HEK293T (cell line): ENCODE results near the gene UBR3.

Source experiments
- ARNT ChIP-seq: fragments of 450-650 bp; IDR thresholded peaks from 2 replicates; pipeline ENCODE4 v1.6.1; 2017; ENCODE audit warnings: mild to moderate bottlenecking
- FOXA1 ChIP-seq: fragments of 450-650 bp; IDR thresholded peaks from 2 replicates; pipeline ENCODE4 v1.6.1; 2016; ENCODE audit warnings: mild to moderate bottlenecking
- FOXK2 ChIP-seq: fragments of 450-650 bp; IDR thresholded peaks from 2 replicates; pipeline ENCODE4 v1.6.1; 2016; ENCODE audit warnings: mild to moderate bottlenecking
- FOXM1 ChIP-seq: fragments of 450-650 bp; IDR thresholded peaks from 2 replicates; pipeline ENCODE4 v1.6.1; 2017; ENCODE audit warnings: mild to moderate bottlenecking, borderline replicate concordance
- HDGF ChIP-seq: fragments of 450-650 bp; IDR thresholded peaks from 2 replicates; pipeline ENCODE4 v1.6.1; 2017; ENCODE audit warnings: antibody characterized with exemption, borderline replicate concordance
- L3MBTL2 ChIP-seq: fragments of 450-650 bp; conservative IDR thresholded peaks from 2 replicates; pipeline ENCODE4 v1.6.1; 2016; ENCODE audit warnings: mild to moderate bottlenecking
- LEF1 ChIP-seq: fragments of 450-650 bp; IDR thresholded peaks from 2 replicates; pipeline ENCODE4 v1.6.1; 2017; ENCODE audit warnings: mild to moderate bottlenecking, borderline replicate concordance
- SP1 ChIP-seq: fragments of 450-650 bp; IDR thresholded peaks from 2 replicates; pipeline ENCODE4 v1.6.1; 2017
- SUZ12 ChIP-seq: fragments of 450-650 bp; IDR thresholded peaks from 2 replicates; pipeline ENCODE4 v1.6.1; 2016; ENCODE audit warnings: mild to moderate bottlenecking
- TARDBP ChIP-seq: fragments of 450-650 bp; IDR thresholded peaks from 2 replicates; pipeline ENCODE4 v1.6.1; 2016

GRCh38 chr2:169853041-169853668, 25.9 kb downstream of the UBR3 start:
- TF ChIP-seq HDGF = no peak
- TF ChIP-seq L3MBTL2 = no peak
- TF ChIP-seq FOXA1 = no peak
- no peak for TF ChIP-seq TARDBP
- TF ChIP-seq FOXK2 = no peak
- TF ChIP-seq SP1 = no peak
- TF ChIP-seq FOXM1 = no peak
- no peak for TF ChIP-seq LEF1
- TF ChIP-seq ARNT = no peak
- no peak for TF ChIP-seq SUZ12
